Kasumi-1 (cell line): ENCODE measurements around the gene AACS.
"Not testable (repeated sequence)": the region's sequence is repeated elsewhere in the genome, so short reads cannot be mapped to it uniquely, and the experiment has no call there.

Experiments
- DNase-seq, 2 experiments: peaks; one replicate each; lab custom pipeline; 2025; lab: John Stamatoyannopoulos, UW

AACS gene

GRCh38 chr12:125065021-125065918 is at the start of gene AACS:
Gene AACS (plus strand): TSS chr12:125065435. CDS start chr12:125065585, 150 bp downstream.
- DNase-seq: peak; percentile 38 to 61

GRCh38 chr12:125015680-125016310 is 49.4 kb upstream of the AACS start:
- no peak for DNase-seq

- no peak for DNase-seq
These were observed 47.4 kb upstream of the AACS start for GRCh38 chr12:125017801-125018200.

GRCh38 chr12:125018356-125018755 is 46.9 kb upstream of the AACS start:
- DNase-seq: no peak

- DNase-seq: no peak
These were observed 44.1 kb upstream of the AACS start for GRCh38 chr12:125021096-125021495.

GRCh38 chr12:125021771-125022170 is 43.5 kb upstream of the AACS start:
- no peak for DNase-seq

GRCh38 chr12:125023065-125023464 is 42.2 kb upstream of the AACS start:
- DNase-seq: no peak

- DNase-seq: no peak
These were observed 40.2 kb upstream of the AACS start for GRCh38 chr12:125024949-125025563.

GRCh38 chr12:125025606-125026235 is 39.5 kb upstream of the AACS start:
- DNase-seq: no peak

- no peak for DNase-seq
These were observed 37.1 kb upstream of the AACS start for GRCh38 chr12:125028106-125028505.

- no peak for DNase-seq
These were observed 35.4 kb upstream of the AACS start for GRCh38 chr12:125029761-125030358.

GRCh38 chr12:125031471-125031870 is 33.8 kb upstream of the AACS start:
- DNase-seq: not testable (repeated sequence)

GRCh38 chr12:125032466-125033152 is 32.6 kb upstream of the AACS start:
- no peak for DNase-seq

- DNase-seq: no peak
These were observed 31.9 kb upstream of the AACS start for GRCh38 chr12:125033288-125033687.

GRCh38 chr12:125038976-125039625 is 26.1 kb upstream of the AACS start:
- no peak for DNase-seq

- DNase-seq: peak in 1 of 2 experiments; percentile 41
These were observed 16.2 kb upstream of the AACS start for GRCh38 chr12:125049093-125049458.

- DNase-seq: no peak
These were observed 14.8 kb upstream of the AACS start for GRCh38 chr12:125050446-125050845.

- no peak for DNase-seq
These were observed 14.4 kb upstream of the AACS start for GRCh38 chr12:125050868-125051267.

- DNase-seq: no peak
These were observed 11.4 kb upstream of the AACS start for GRCh38 chr12:125053821-125054220.

GRCh38 chr12:125055591-125055990 is 9.6 kb upstream of the AACS start:
- no peak for DNase-seq

GRCh38 chr12:125056306-125056705 is 8.9 kb upstream of the AACS start:
- DNase-seq: no peak
